ENCODE measurements around the gene DCXR. TPM values are rescaled to one million over a fixed set of nuclear protein-coding genes. Genes with fewer than 3 reads are reported as not detected.

DCXR gene
- total and polyA plus RNA-seq, 2 experiments from 2014 or later = 86.9 to 137 TPM

DNA sequence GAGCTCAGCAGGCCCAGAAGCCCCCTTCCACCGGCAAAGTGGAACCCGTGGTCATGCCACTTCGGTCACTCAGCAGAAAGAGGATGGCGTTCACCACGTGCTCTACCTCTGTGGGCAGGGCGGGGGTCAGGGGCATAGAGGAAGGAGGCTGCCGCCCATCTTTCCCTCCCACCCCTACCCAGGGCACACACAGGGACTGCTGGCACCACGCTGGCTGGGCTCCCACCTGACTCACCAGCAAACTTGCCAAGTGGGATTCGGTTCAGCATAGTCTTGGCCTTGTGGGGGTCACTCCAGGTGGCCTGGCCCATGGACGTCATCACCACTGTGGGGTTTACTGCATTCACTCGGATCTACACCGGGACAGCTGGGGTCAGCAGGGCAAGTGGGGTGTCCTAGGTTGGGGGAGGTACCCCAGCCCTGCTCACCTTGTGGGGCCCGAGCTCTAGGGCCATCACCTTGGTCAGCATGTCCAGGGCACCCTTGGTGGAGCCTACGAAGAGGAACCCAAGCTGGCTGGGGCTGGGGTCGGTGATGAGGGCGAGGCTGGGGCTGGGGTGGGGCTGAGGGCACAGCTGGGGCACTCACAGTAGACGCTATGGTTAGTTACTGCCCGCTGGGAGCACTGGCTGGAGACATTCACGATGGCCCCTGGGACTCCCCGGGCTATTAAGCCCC, 1.4 kb downstream of the DCXR start (continued):
- TF ChIP-seq, protein P1, sequence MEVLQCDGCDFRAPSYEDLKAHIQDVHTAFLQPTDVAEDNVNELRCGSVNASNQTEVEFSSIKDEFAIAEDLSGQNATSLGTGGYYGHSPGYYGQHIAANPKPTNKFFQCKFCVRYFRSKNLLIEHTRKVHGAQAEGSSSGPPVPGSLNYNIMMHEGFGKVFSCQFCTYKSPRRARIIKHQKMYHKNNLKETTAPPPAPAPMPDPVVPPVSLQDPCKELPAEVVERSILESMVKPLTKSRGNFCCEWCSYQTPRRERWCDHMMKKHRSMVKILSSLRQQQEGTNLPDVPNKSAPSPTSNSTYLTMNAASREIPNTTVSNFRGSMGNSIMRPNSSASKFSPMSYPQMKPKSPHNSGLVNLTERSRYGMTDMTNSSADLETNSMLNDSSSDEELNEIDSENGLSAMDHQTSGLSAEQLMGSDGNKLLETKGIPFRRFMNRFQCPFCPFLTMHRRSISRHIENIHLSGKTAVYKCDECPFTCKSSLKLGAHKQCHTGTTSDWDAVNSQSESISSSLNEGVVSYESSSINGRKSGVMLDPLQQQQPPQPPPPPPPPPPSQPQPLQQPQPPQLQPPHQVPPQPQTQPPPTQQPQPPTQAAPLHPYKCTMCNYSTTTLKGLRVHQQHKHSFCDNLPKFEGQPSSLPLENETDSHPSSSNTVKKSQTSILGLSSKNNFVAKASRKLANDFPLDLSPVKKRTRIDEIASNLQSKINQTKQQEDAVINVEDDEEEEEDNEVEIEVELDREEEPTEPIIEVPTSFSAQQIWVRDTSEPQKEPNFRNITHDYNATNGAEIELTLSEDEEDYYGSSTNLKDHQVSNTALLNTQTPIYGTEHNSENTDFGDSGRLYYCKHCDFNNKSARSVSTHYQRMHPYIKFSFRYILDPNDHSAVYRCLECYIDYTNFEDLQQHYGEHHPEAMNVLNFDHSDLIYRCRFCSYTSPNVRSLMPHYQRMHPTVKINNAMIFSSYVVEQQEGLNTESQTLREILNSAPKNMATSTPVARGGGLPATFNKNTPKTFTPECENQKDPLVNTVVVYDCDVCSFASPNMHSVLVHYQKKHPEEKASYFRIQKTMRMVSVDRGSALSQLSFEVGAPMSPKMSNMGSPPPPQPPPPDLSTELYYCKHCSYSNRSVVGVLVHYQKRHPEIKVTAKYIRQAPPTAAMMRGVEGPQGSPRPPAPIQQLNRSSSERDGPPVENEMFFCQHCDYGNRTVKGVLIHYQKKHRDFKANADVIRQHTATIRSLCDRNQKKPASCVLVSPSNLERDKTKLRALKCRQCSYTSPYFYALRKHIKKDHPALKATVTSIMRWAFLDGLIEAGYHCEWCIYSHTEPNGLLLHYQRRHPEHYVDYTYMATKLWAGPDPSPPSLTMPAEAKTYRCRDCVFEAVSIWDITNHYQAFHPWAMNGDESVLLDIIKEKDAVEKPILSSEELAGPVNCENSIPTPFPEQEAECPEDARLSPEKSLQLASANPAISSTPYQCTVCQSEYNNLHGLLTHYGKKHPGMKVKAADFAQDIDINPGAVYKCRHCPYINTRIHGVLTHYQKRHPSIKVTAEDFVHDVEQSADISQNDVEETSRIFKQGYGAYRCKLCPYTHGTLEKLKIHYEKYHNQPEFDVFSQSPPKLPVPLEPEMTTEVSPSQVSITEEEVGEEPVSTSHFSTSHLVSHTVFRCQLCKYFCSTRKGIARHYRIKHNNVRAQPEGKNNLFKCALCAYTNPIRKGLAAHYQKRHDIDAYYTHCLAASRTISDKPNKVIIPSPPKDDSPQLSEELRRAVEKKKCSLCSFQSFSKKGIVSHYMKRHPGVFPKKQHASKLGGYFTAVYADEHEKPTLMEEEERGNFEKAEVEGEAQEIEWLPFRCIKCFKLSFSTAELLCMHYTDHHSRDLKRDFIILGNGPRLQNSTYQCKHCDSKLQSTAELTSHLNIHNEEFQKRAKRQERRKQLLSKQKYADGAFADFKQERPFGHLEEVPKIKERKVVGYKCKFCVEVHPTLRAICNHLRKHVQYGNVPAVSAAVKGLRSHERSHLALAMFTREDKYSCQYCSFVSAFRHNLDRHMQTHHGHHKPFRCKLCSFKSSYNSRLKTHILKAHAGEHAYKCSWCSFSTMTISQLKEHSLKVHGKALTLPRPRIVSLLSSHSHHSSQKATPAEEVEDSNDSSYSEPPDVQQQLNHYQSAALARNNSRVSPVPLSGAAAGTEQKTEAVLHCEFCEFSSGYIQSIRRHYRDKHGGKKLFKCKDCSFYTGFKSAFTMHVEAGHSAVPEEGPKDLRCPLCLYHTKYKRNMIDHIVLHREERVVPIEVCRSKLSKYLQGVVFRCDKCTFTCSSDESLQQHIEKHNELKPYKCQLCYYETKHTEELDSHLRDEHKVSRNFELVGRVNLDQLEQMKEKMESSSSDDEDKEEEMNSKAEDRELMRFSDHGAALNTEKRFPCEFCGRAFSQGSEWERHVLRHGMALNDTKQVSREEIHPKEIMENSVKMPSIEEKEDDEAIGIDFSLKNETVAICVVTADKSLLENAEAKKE (CRISPR knock-in tag; IDR thresholded peaks at IDR 0.05) = no peak
- TF ChIP-seq, protein P2, sequence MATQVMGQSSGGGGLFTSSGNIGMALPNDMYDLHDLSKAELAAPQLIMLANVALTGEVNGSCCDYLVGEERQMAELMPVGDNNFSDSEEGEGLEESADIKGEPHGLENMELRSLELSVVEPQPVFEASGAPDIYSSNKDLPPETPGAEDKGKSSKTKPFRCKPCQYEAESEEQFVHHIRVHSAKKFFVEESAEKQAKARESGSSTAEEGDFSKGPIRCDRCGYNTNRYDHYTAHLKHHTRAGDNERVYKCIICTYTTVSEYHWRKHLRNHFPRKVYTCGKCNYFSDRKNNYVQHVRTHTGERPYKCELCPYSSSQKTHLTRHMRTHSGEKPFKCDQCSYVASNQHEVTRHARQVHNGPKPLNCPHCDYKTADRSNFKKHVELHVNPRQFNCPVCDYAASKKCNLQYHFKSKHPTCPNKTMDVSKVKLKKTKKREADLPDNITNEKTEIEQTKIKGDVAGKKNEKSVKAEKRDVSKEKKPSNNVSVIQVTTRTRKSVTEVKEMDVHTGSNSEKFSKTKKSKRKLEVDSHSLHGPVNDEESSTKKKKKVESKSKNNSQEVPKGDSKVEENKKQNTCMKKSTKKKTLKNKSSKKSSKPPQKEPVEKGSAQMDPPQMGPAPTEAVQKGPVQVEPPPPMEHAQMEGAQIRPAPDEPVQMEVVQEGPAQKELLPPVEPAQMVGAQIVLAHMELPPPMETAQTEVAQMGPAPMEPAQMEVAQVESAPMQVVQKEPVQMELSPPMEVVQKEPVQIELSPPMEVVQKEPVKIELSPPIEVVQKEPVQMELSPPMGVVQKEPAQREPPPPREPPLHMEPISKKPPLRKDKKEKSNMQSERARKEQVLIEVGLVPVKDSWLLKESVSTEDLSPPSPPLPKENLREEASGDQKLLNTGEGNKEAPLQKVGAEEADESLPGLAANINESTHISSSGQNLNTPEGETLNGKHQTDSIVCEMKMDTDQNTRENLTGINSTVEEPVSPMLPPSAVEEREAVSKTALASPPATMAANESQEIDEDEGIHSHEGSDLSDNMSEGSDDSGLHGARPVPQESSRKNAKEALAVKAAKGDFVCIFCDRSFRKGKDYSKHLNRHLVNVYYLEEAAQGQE (IDR thresholded peaks at IDR 0.05; ENCODE audit: unreplicated experiment) = no peak
- no peak for TF ChIP-seq ZNF114 (CRISPR knock-in tag; IDR thresholded peaks at IDR 0.05)
- no peak for TF ChIP-seq CREB1 (CRISPR knock-in tag; IDR thresholded peaks at IDR 0.05; ENCODE audit: low read depth)
- no peak for TF ChIP-seq NANOG (IDR thresholded peaks at IDR 0.05; ENCODE audit: borderline replicate concordance)

Data from GM23338 (cell line).